ENCODE results near the gene LGALS7. TPM values are rescaled to one million over a fixed set of nuclear protein-coding genes. Genes with fewer than 3 reads are reported as not detected.
"Not testable (repeated sequence)": the region's sequence is repeated elsewhere in the genome, so short reads cannot be mapped to it uniquely, and the experiment has no call there.

LGALS7 gene
- total RNA-seq, 1 experiment from 2014 or later, result 2.1 TPM

GRCh38 chr19:38793177-38793576, 19.9 kb upstream of the LGALS7 start:
- H3F3A ChIP-seq (ENCODE audit: insufficient read depth, low read depth), result no peaks in the 10 kb centered on the region; the same call in none of the 2 replicates
- peak overlapping the region; percentile 38; the same call in 1 of the 2 replicates for H3K27ac ChIP-seq
- H3K27me3 ChIP-seq (ENCODE audit: insufficient read depth, low read depth), result no peaks in the 10 kb centered on the region
- H3K36me3 ChIP-seq (ENCODE audit: low read depth), result no peaks in the 10 kb centered on the region
- H2AFZ ChIP-seq, result no peak overlapping the region
- CTCF ChIA-PET, result no interaction called here
- TF ChIP-seq EZH2 (IDR thresholded peaks at IDR 0.05; ENCODE audit: low read depth), result no peak
- no peak for TF ChIP-seq CTCF (conservative IDR thresholded peaks at IDR 0.05)
- peak overlapping the region; percentile 40; the same call in 1 of the 2 replicates for H3K4me2 ChIP-seq
- H3K4me1 ChIP-seq (replicated peaks; ENCODE audit: insufficient read depth), result peaks cover 12% of the 10 kb centered on the region; the same call in 1 of the 2 replicates
- no peaks in the 10 kb centered on the region for H3K9me2 ChIP-seq (ENCODE audit: insufficient read depth)
- intact Hi-C loops (cut with micrococcal nuclease; ENCODE audit: unreplicated experiment), result no loop called here
- POLR2A ChIA-PET (ENCODE audit: unreplicated experiment), result interaction anchor here (0.6 to 0.8 kb wide), 3 partner anchors 38 to 486 kb away, joined by 4 to 10 read pairs (median 7); partner anchors contain the start of gene ECH1
- no peak overlapping the region for H3K4me3 ChIP-seq
- H4K20me1 ChIP-seq (ENCODE audit: insufficient read depth), result no peaks in the 10 kb centered on the region
- no peaks in the 10 kb centered on the region for H3K79me2 ChIP-seq (ENCODE audit: low read depth)
- peak; percentile 41 to 48 for DNase-seq
- no peaks in the 10 kb centered on the region for H3K9me3 ChIP-seq (ENCODE audit: insufficient read depth, low read depth)
- BruUV-seq (replicated peaks), result no TSS peak

GRCh38 chr19:38792250-38793111, 19.2 kb upstream of the LGALS7 start:
- CTCF ChIA-PET, result no interaction called here
- H4K20me1 ChIP-seq (ENCODE audit: insufficient read depth), result no peaks in the 10 kb centered on the region
- no peaks in the 10 kb centered on the region; the same call in none of the 2 replicates for H3F3A ChIP-seq (ENCODE audit: insufficient read depth, low read depth)
- peaks cover 12% of the 10 kb centered on the region; the same call in 1 of the 2 replicates for H3K4me1 ChIP-seq (replicated peaks; ENCODE audit: insufficient read depth)
- TF ChIP-seq CTCF (conservative IDR thresholded peaks at IDR 0.05), result no peak
- TF ChIP-seq EZH2 (IDR thresholded peaks at IDR 0.05; ENCODE audit: low read depth), result no peak
- no peaks in the 10 kb centered on the region for H3K79me2 ChIP-seq (ENCODE audit: low read depth)
- H3K27ac ChIP-seq, result peak overlapping the region; percentile 38; the same call in 1 of the 2 replicates
- no peaks in the 10 kb centered on the region for H3K9me2 ChIP-seq (ENCODE audit: insufficient read depth)
- peak overlapping the region; percentile 40; the same call in 1 of the 2 replicates for H3K4me2 ChIP-seq
- no peak for DNase-seq
- POLR2A ChIA-PET (ENCODE audit: unreplicated experiment), result interaction anchor here (0.8 kb wide), 1 partner anchor 39 kb away, joined by 7 read pairs; the partner anchor contains the start of gene ECH1
- no peak overlapping the region for H3K4me3 ChIP-seq
- H3K9me3 ChIP-seq (ENCODE audit: insufficient read depth, low read depth), result no peaks in the 10 kb centered on the region
- intact Hi-C loops (cut with micrococcal nuclease; ENCODE audit: unreplicated experiment), result no loop called here
- no peaks in the 10 kb centered on the region for H3K27me3 ChIP-seq (ENCODE audit: insufficient read depth, low read depth)
- H3K36me3 ChIP-seq (ENCODE audit: low read depth), result no peaks in the 10 kb centered on the region
- BruUV-seq (replicated peaks), result TSS peak; percentile 86
- H2AFZ ChIP-seq, result no peak overlapping the region

GRCh38 chr19:38791451-38792064, 18.2 kb upstream of the LGALS7 start:
- POLR2A ChIA-PET (ENCODE audit: unreplicated experiment), result not testable (repeated sequence)

GRCh38 chr19:38790507-38791403, 17.4 kb upstream of the LGALS7 start:
- intact Hi-C loops (cut with micrococcal nuclease; ENCODE audit: unreplicated experiment); H4K20me1 ChIP-seq (ENCODE audit: insufficient read depth); H3K9me3 ChIP-seq (ENCODE audit: insufficient read depth, low read depth); H3F3A ChIP-seq (ENCODE audit: insufficient read depth, low read depth); H3K4me2 ChIP-seq; POLR2A ChIA-PET (ENCODE audit: unreplicated experiment); CTCF ChIA-PET; H3K4me3 ChIP-seq; H3K27ac ChIP-seq; BruUV-seq (replicated peaks); H3K36me3 ChIP-seq (ENCODE audit: low read depth); DNase-seq; H3K27me3 ChIP-seq (ENCODE audit: insufficient read depth, low read depth); H3K79me2 ChIP-seq (ENCODE audit: low read depth); H2AFZ ChIP-seq; H3K9me2 ChIP-seq (ENCODE audit: insufficient read depth): not testable (repeated sequence)
- peaks cover 12% of the 10 kb centered on the region; the same call in 1 of the 2 replicates for H3K4me1 ChIP-seq (replicated peaks; ENCODE audit: insufficient read depth)

More at GRCh38 chr19:38791451-38792064, 18.2 kb upstream of the LGALS7 start:
- peaks cover 12% of the 10 kb centered on the region; the same call in 1 of the 2 replicates for H3K4me1 ChIP-seq (replicated peaks; ENCODE audit: insufficient read depth)
- H3K9me2 ChIP-seq (ENCODE audit: insufficient read depth); H3K79me2 ChIP-seq (ENCODE audit: low read depth); intact Hi-C loops (cut with micrococcal nuclease; ENCODE audit: unreplicated experiment); CTCF ChIA-PET; H3K36me3 ChIP-seq (ENCODE audit: low read depth); H3F3A ChIP-seq (ENCODE audit: insufficient read depth, low read depth); H3K4me3 ChIP-seq; H4K20me1 ChIP-seq (ENCODE audit: insufficient read depth); H3K4me2 ChIP-seq; DNase-seq; BruUV-seq (replicated peaks); H3K9me3 ChIP-seq (ENCODE audit: insufficient read depth, low read depth); H3K27ac ChIP-seq; H3K27me3 ChIP-seq (ENCODE audit: insufficient read depth, low read depth); H2AFZ ChIP-seq: not testable (repeated sequence)
